Measurements from ENCODE around the gene ADAMTSL2.

GRCh38 chr9:133528876-133529241 lies 5.6 kb upstream of the ADAMTSL2 start:
- TF ChIP-seq CTCF (IDR thresholded peaks at IDR 0.05 in 8 of 11, conservative IDR thresholded peaks at IDR 0.05 in 3 of 11) (no peak), POLR2AphosphoS5 (IDR thresholded peaks at IDR 0.05) (no peak)

Measured in spleen (tissue), 7 donors.